Panc1 (cell line): ENCODE results near the gene SYT8. TPM values are rescaled to one million over a fixed set of nuclear protein-coding genes. Genes with fewer than 3 reads are reported as not detected.

Experiments
- ATAC-seq: fragments of 200-7000 bp; cut with Tn5 transposase; 2 replicates; pipeline ENCODE4 v1.9.1; 2020; ENCODE audit warnings: mild to moderate bottlenecking, moderate library complexity
- BruUV-seq: library from RNA; stranded (reverse); fragments of 400-500 nt; replicated peaks from 2 replicates; lab custom pipeline; 2021; lab: Mats Ljungman, UMichigan
- CTCF ChIA-PET: fragments of 300-600 bp; sonication (Branson Sonifier 250); formaldehyde crosslinking; loops from one replicate; lab custom pipeline; 2022; ENCODE audit warnings: antibody characterized with exemption; lab: Charles Lee
- POLR2A ChIA-PET: fragments of 300-600 bp; sonication (Branson Sonifier 250); formaldehyde crosslinking; loops from one replicate; lab custom pipeline; 2022; ENCODE audit warnings: antibody characterized with exemption; lab: Charles Lee
- DNase-seq: peaks from one replicate; pipeline ENCODE4 v3.0.0-alpha.2; 2010; ENCODE audit warnings: low read depth, low spot score
- H3K27ac ChIP-seq: 2 replicates; pipeline ENCODE4 v1.5.1; 2011; ENCODE audit warnings: mild to moderate bottlenecking, low read length, inconsistent platforms
- H3K27me3 ChIP-seq: fragments of 200-500 bp; sonication (Bioruptor generic); 2 replicates; pipeline ENCODE4 v1.6.0; 2014; ENCODE audit warnings: low read length, inconsistent platforms; ENCODE audit not compliant: control insufficient read depth, insufficient read depth
- H3K36me3 ChIP-seq: fragments of 200-500 bp; sonication (Bioruptor generic); 2 replicates; pipeline ENCODE4 v1.5.1; 2014; ENCODE audit warnings: inconsistent platforms, mild to moderate bottlenecking, low read length, moderate library complexity; ENCODE audit not compliant: control insufficient read depth, insufficient read depth
- H3K4me1 ChIP-seq: 2 replicates; pipeline ENCODE4 v1.5.1; 2011; ENCODE audit warnings: inconsistent platforms, mild to moderate bottlenecking, low read length, moderate library complexity; ENCODE audit not compliant: control insufficient read depth, insufficient read depth
- H3K4me3 ChIP-seq, 2 experiments: 2 replicates each; pipeline ENCODE4 v1.5.1; 2011 to 2012; ENCODE audit warnings: low read depth in 2 of 2, low read length in 2 of 2, mild to moderate bottlenecking in 2 of 2, inconsistent platforms in 1 of 2, moderate library complexity in 1 of 2
- H3K9me3 ChIP-seq: fragments of 200-500 bp; sonication (Bioruptor generic); 2 replicates; pipeline ENCODE4 v1.5.1; 2014; ENCODE audit warnings: low read depth, mild to moderate bottlenecking, inconsistent platforms, low read length, moderate library complexity; ENCODE audit not compliant: control insufficient read depth, insufficient read depth
- CTCF ChIP-seq: fragments of 450-650 bp; IDR thresholded peaks from 2 replicates; pipeline ENCODE4 v1.5.1; 2017; ENCODE audit warnings: mild to moderate bottlenecking
- POLR2AphosphoS5 ChIP-seq: IDR thresholded peaks from 2 replicates; pipeline ENCODE4 v1.6.1; 2012; ENCODE audit warnings: mild to moderate bottlenecking, low read depth, low read length, moderate library complexity
- REST ChIP-seq, 2 experiments: IDR thresholded peaks; 2 replicates each; pipeline ENCODE4 v1.6.1; 2011 to 2012; ENCODE audit warnings: low read depth in 2 of 2, control low read depth in 1 of 2, low read length in 1 of 2, mild to moderate bottlenecking in 1 of 2, moderate library complexity in 1 of 2; ENCODE audit not compliant: insufficient read depth in 1 of 2
- SIN3A ChIP-seq: IDR thresholded peaks from 2 replicates; pipeline ENCODE4 v1.6.1; 2012; ENCODE audit warnings: low read depth, mild to moderate bottlenecking, low read length, moderate library complexity, borderline replicate concordance; ENCODE audit not compliant: insufficient read depth
- TCF7L2 ChIP-seq: IDR thresholded peaks from 2 replicates; pipeline ENCODE4 v1.6.1; 2011; ENCODE audit warnings: mild to moderate bottlenecking, low read depth, low read length, inconsistent platforms
- in situ Hi-C: cut with HindIII; loops from 2 replicates; pipeline ENCODE4 v1.10.0; 2016; ENCODE audit warnings: low sequenced_read_pairs, low pct_unique_long_range_greater_than_20kb
- intact Hi-C: fragments of 100-400 bp; cut with micrococcal nuclease; formaldehyde crosslinking; loops from one replicate; pipeline ENCODE4 v1.10.0; 2022; ENCODE audit not compliant: unreplicated experiment
- total RNA-seq: library from RNA; stranded (reverse); gene quantifications from one replicate; pipeline ENCODE4 v1.2.1, GENCODE V29; 2021; ENCODE audit not compliant: unreplicated experiment

SYT8 gene
- total RNA-seq, 1 experiment from 2014 or later = 3.5 TPM

GRCh38 chr11:1820463-1821325 lies 14.1 kb upstream of the SYT8 start:
- intact Hi-C loops = loop anchor here (10.0 kb wide), 1 partner anchor 276 kb away; no protein-coding TSS in a partner anchor
- Histone ChIP-seq H3K27me3 (no peaks in the 10 kb centered on the region), H3K4me1 (peaks cover 20% of the 10 kb centered on the region), H3K27ac (peak overlapping the region; percentile 20; the same call in 1 of the 2 replicates), H3K9me3 (peaks cover 3% of the 10 kb centered on the region; the same call in 1 of the 2 replicates), H3K4me3 (no peak overlapping the region), H3K36me3 (no peaks in the 10 kb centered on the region)
- BruUV-seq = no TSS peak
- TF ChIP-seq SIN3A (no peak), POLR2AphosphoS5 (no peak), TCF7L2 (no peak), CTCF (no peak), REST (IDR thresholded peaks at IDR 0.05; ENCODE audit: insufficient read depth in 1 of 2, low read depth in 2 of 2, low read length in 1 of 2) (no peak)
- CTCF ChIA-PET = interaction anchor here (1.0 kb wide), 1 partner anchor 168 kb away, joined by 4 read pairs; no protein-coding TSS in a partner anchor
- ATAC-seq (no peak), DNase-seq (no peak)
- in situ Hi-C loops = no loop called here
- POLR2A ChIA-PET = interaction anchor here (0.8 kb wide), 1 partner anchor 38 kb away, joined by 3 read pairs; no protein-coding TSS in a partner anchor

- DNase-seq (no peak), ATAC-seq (no peak)
- CTCF ChIA-PET = no interaction called here
- Histone ChIP-seq H3K4me3 (no peak overlapping the region), H3K9me3 (peaks cover 3% of the 10 kb centered on the region; the same call in 1 of the 2 replicates), H3K27me3 (no peaks in the 10 kb centered on the region), H3K36me3 (no peaks in the 10 kb centered on the region), H3K4me1 (peaks cover 29% of the 10 kb centered on the region), H3K27ac (no peak overlapping the region)
- in situ Hi-C loops (no loop called here), intact Hi-C loops (loop anchor here (10.0 kb wide), 1 partner anchor 277 kb away; no protein-coding TSS in a partner anchor)
- POLR2A ChIA-PET = no interaction called here
- TF ChIP-seq POLR2AphosphoS5 (no peak), CTCF (no peak), REST (IDR thresholded peaks at IDR 0.05; ENCODE audit: insufficient read depth in 1 of 2, low read depth in 2 of 2, low read length in 1 of 2) (no peak)
- BruUV-seq = no TSS peak
Observed at GRCh38 chr11:1821562-1821961, 13.2 kb upstream of the SYT8 start.
